HG03558 (cell line): ENCODE results near the gene S1PR3.

ENCODE experiments used
- ATAC-seq: cut with Tn5 transposase; IDR thresholded peaks from one replicate; pipeline ENCODE4 v1.9.1; 2021; ENCODE audit warnings: moderate number of reproducible peaks; ENCODE audit not compliant: unreplicated experiment; ENCODE audit errors: extremely low read depth

The S1PR3 gene

DNA sequence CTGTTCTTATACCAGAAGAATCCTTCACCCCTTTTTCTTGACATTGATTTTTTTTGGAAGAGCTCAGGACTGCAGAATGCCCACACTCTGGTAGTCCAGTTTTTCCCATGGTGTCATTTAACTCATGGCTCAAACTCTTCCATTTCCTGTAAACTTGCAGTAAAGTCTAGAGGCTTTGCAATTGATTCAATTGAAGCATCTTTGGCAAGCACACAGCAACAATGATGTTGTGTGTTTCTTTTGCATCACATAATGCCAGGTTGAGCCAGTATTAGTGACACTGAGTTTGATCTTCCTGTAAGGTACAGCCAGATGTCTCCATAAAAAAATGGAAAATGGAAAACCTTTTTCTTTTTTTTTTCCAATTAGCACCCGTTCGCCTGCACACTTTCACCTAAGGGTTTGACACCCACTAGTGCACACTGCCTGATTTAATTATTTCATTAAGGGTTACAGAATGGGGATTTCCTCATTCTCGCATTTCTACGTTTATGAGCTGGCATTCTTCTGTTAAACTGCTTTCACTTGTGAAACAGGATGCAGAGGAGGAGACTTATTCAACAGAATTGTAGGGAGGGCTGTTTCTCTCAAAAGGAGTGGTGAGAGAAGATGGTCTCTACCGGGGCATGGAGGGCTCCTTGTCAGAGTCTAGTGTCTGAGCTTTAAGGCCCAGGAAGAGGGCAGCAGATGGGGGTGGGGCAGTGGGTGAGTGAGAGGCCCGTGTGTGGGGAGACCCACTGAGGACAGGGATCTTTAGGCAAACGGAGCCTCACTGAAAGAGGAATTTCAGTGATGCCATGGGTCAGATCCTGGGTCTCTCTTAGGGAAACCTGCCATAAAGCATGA lies 2.2 kb upstream of the S1PR3 start:
- ATAC-seq = no peak

DNA sequence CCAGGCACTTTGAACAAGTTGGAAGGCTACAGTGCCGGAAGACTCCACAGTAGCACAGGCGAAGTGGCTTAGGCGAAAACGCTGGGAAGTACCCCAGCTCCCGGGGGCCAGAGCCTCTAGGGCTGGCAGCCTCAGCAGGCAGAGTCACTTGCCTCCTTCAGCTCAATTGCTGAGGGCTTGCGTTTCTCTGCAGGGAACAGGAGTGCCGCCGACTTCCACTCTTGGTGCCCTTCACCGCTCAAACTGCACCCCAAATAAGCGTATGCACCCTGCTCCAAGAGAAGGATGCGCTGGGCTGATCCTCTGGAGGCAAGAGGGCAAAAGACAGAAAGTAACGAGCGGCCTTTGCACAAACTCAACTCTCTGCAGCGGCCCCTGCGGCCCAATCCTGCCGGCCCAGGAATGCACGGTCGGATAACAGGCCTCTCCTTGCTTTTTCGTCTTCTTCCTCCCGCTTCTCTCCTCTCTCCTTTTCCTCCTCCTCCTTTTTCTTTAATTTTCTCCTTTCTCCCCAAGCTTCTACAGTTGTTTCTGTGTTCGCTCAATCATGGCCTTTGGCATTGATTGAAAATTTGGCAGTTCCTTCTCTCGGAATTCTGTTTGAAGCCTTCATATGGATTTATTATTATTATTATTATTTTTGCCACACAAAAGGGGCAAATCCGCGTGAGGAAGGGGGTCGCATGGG lies 1.1 kb upstream of the S1PR3 start:
- no peak for ATAC-seq

GRCh38 chr9:88990729-88991065 lies 571 bp upstream of the S1PR3 start:
- no peak for ATAC-seq

- no peak for ATAC-seq
Observed at GRCh38 chr9:88992556-88992955, 1.3 kb downstream of the S1PR3 start.

GRCh38 chr9:88993327-88993726 lies 2.1 kb downstream of the S1PR3 start:
- ATAC-seq = no peak

GRCh38 chr9:88993871-88994460 lies 2.7 kb downstream of the S1PR3 start:
- ATAC-seq = no peak

GRCh38 chr9:88994469-88995199 lies 3.4 kb downstream of the S1PR3 start:
- no peak for ATAC-seq

DNA sequence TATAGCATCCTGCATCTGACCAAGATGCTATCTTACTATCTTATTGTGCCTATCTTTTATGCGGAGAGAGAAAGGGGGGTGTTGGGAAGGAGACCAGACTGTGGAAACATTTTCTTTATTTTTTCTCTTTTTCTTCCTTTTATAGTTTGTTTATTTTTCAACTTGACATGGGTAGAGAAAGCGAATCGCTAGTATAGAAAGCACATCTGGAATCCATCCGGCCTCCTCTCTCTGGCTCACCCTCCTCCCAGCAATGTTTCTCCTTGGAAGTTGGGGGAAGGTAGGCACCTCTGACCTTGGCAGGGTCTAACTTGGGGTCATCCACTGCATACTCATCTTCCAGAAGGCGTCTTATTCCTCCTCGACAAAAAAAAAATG lies 3.9 kb downstream of the S1PR3 start:
- no peak for ATAC-seq

DNA sequence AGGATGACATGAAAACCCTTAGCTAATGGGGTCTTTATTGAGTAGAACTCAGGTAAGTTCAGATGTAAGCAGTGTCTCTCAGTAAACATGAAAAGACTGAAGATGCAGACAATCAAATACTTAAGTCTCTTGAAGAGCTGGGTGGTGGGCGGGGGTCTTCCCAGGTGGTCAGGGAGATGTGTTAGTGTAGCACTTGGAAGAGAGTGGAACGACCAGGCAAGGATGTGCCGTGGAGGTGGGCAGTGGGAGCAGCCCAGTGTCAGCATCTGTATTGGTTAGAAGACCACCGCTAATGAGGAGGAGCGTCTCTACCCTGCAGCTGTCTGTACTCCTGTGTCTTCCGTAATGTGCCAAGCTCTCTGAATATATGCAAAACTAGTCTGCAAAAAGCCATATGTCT lies 4.4 kb downstream of the S1PR3 start:
- ATAC-seq = no peak

GRCh38 chr9:88996046-88996920 lies 5.0 kb downstream of the S1PR3 start:
- ATAC-seq = no peak

GRCh38 chr9:88996921-88997235 lies 5.6 kb downstream of the S1PR3 start:
- no peak for ATAC-seq

GRCh38 chr9:88997646-88998045 lies 6.4 kb downstream of the S1PR3 start:
- ATAC-seq = no peak

DNA sequence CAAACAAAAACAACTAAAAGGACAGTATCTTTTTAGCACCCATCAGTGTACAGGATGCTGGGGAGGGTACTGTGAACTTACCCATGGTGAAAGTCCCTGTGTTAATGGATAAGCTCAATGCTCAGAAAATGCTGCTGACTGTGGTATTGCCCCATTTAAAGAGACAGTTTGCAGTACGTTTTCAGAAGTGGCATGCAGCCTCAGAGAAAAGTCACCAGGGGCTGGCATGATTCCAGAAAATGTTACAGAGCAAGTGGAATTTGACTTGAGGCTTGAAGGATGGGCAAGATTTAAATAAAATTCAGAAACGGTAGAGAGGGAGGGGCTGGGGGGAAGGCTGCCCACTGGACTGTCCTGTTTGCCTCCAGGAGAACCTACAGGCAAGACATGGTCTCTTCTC lies 7.2 kb downstream of the S1PR3 start:
- no peak for ATAC-seq

- no peak for ATAC-seq
Observed at GRCh38 chr9:88998911-88999310, 7.6 kb downstream of the S1PR3 start.

DNA sequence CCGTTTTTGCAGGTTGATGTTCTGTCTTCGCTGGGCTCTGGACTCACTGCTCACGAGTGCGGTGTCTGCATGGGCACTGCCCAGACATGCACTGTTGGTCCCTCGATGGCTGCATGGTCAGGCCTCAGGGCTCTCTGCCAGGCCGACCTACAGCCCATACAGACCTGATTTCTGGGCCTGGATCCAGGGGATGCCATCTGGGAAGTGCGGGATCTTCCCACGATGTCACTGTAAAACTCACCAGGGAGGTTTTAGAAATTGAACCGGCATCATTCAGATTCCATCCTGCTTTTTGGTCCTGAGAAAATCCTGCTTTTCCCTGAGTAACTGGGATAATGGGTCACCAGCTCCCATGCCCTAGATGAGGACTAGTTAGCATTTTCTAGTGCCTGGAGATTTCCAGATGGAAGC lies 9.1 kb downstream of the S1PR3 start:
- ATAC-seq = no peak

- no peak for ATAC-seq
Observed at GRCh38 chr9:89000973-89001916, 10.0 kb downstream of the S1PR3 start.

DNA sequence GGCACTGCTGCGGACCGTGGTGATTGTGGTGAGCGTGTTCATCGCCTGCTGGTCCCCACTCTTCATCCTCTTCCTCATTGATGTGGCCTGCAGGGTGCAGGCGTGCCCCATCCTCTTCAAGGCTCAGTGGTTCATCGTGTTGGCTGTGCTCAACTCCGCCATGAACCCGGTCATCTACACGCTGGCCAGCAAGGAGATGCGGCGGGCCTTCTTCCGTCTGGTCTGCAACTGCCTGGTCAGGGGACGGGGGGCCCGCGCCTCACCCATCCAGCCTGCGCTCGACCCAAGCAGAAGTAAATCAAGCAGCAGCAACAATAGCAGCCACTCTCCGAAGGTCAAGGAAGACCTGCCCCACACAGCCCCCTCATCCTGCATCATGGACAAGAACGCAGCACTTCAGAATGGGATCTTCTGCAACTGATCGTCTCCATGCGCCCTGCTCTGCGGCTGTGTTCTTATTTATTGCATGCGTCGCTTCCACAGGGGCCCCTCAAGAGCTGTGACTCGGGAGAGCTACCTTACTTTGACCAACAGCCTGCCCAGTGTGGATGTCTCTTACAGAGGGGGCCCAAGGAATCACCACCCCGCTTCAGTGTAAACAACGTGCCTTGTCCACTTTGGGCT lies 10.8 kb downstream of the S1PR3 start:
- no peak for ATAC-seq

DNA sequence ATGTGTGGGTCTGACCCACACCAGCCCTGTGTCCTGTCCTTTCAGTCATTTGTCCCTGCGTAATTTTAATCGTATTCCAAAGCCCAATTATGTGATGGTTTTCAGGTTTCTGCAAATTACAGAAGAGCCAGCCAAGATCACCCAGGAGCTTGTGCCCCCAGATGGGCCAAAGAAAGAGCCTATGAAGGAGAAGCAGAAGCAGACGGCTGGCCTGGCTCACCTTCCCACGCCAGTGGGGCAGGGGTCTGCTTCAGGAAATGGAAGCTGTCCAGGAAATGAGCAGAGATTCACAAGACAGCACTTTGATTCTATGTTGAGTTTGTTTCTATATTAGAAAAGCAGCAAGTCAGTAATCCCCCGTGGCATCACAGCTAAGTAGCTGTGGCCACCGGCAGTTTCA lies 11.7 kb downstream of the S1PR3 start:
- ATAC-seq = no peak

DNA sequence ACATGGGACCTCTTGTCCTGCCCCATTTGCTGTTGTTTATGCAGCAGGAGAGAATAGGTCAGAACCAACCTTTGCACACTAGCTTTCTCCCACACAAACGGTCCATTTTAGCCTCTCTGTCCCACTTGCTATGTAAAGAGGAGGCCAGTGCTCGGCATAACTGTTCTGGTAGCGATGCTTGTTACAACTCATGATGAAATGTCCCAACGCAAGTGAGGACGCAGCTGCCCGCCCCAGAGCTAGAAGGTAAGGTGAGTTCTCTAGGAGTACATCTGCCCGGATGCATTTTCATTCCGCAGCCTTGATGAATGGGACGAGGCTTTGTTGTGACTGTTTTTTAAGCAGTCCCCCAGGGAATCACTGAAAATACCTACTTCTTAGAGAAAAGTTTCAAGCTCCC lies 14.1 kb downstream of the S1PR3 start:
- ATAC-seq = no peak
